A549 (cell line): Measurements from ENCODE around the gene UNC13A. TPM values are rescaled to one million over a fixed set of nuclear protein-coding genes. Genes with fewer than 3 reads are reported as not detected.

ENCODE experiments used
- ATAC-seq, 2 experiments: fragments of 200-7000 bp in 1 of 2; fragments of >200 bp in 1 of 2; cut with Nextera tagmentation in 1 of 2; cut with Tn5 transposase in 1 of 2; 3 replicates each; pipeline versions ENCODE4 v1.8.0 to v1.9.1; 2018 to 2020; ENCODE audit warnings: mild to moderate bottlenecking in 1 of 2, moderate library complexity in 1 of 2
- CTCF ChIA-PET: fragments of 300-600 bp; sonication (Branson Sonifier 250); formaldehyde crosslinking; extraction: SDS; loops from one replicate; lab custom pipeline; 2021; ENCODE audit warnings: antibody characterized with exemption, inconsistent platforms; lab: Yijun Ruan, JAX
- POLR2A ChIA-PET: fragments of 350-600 bp; formaldehyde crosslinking; extraction: SDS; loops from one replicate; lab custom pipeline; 2021; ENCODE audit warnings: antibody characterized with exemption, inconsistent platforms; lab: Yijun Ruan, JAX
- DNase-seq, 2 experiments: peaks; one replicate each; pipeline versions ENCODE4 v3.0.0 to v3.0.0-alpha.2; 2011 to 2016; ENCODE audit warnings: low read depth in 1 of 2, low spot score in 1 of 2
- FAIRE-seq: peaks from 2 replicates; lab custom pipeline; 2011; peaks lifted over from hg19 to GRCh38; lab: Jason Lieb, UNC
- H3K27ac ChIP-seq, 2 experiments: fragments of >200 bp; sonication (Bioruptor Twin); formaldehyde crosslinking; 3 replicates each; pipeline ENCODE4 v1.5.1; 2016 to 2017
- H3K4me1 ChIP-seq: fragments of >200 bp; sonication (Bioruptor Twin); formaldehyde crosslinking; 3 replicates; pipeline ENCODE4 v1.6.1; 2016
- H3K4me2 ChIP-seq: fragments of >200 bp; sonication (Bioruptor Twin); formaldehyde crosslinking; 3 replicates; pipeline ENCODE4 v1.6.1; 2016
- H3K4me3 ChIP-seq: fragments of >200 bp; sonication (Bioruptor Twin); formaldehyde crosslinking; 3 replicates; pipeline ENCODE4 v1.5.1; 2016
- H3K9me3 ChIP-seq: fragments of >200 bp; sonication (Bioruptor Twin); formaldehyde crosslinking; 3 replicates; pipeline ENCODE4 v1.6.1; 2016
- ATOH8 ChIP-seq: fragments of 250-450 bp; sonication (Bioruptor Pico); IDR thresholded peaks from 2 replicates; pipeline ENCODE4 v1.5.0; 2020; ENCODE audit warnings: low read depth, mild to moderate bottlenecking, moderate library complexity
- CBX8 ChIP-seq: fragments of 200-600 bp; sonication (generic); IDR thresholded peaks from 2 replicates; pipeline ENCODE4 v1.6.1; 2016
- CEBPB ChIP-seq, 2 experiments: fragments of >200 bp in 1 of 2; sonication (Bioruptor Twin) in 1 of 2; formaldehyde crosslinking in 1 of 2; IDR thresholded peaks; 2 replicates each; pipeline ENCODE4 v1.6.1; 2012 to 2016
- CHD2 ChIP-seq: fragments of 150-350 bp; IDR thresholded peaks from 2 replicates; pipeline ENCODE4 v1.6.1; 2014; ENCODE audit warnings: low read length; ENCODE audit not compliant: partially characterized antibody
- EP300 ChIP-seq, 2 experiments: fragments of >200 bp; sonication (Bioruptor Twin); formaldehyde crosslinking; IDR thresholded peaks; 2 replicates in 1 of 2; 3 replicates in 1 of 2; pipeline ENCODE4 v1.6.1; 2016 to 2017
- HMGXB4 ChIP-seq: fragments of 250-450 bp; sonication (Bioruptor Pico); IDR thresholded peaks from 2 replicates; pipeline ENCODE4 v1.5.0; 2021; ENCODE audit warnings: mild to moderate bottlenecking, moderate library complexity, borderline replicate concordance
- HOXA7 ChIP-seq: fragments of 250-450 bp; sonication (Bioruptor Pico); IDR thresholded peaks from 2 replicates; pipeline ENCODE4 v1.5.0; 2020; ENCODE audit warnings: mild to moderate bottlenecking, moderate library complexity
- PHF8 ChIP-seq: fragments of 200-600 bp; sonication (generic); IDR thresholded peaks from 2 replicates; pipeline ENCODE4 v1.6.1; 2016; ENCODE audit warnings: low read depth, mild to moderate bottlenecking, antibody characterized with exemption, moderate library complexity, borderline replicate concordance
- POLR2A ChIP-seq: IDR thresholded peaks from 2 replicates; pipeline ENCODE4 v1.6.1; 2012; ENCODE audit warnings: mild to moderate bottlenecking, low read length
- TFCP2L1 ChIP-seq: fragments of 250-450 bp; sonication (Bioruptor Pico); IDR thresholded peaks from 2 replicates; pipeline ENCODE4 v1.5.0; 2021; ENCODE audit warnings: mild to moderate bottlenecking
- ZFP36 ChIP-seq: fragments of 450-650 bp; IDR thresholded peaks from 2 replicates; pipeline ENCODE4 v1.6.1; 2014; ENCODE audit warnings: borderline replicate concordance; ENCODE audit not compliant: partially characterized antibody
- ZNF302 ChIP-seq: fragments of 250-450 bp; sonication (Bioruptor Pico); IDR thresholded peaks from 2 replicates; pipeline ENCODE4 v1.9.0; 2021; ENCODE audit warnings: inconsistent platforms, mild to moderate bottlenecking, moderate library complexity
- ZSCAN20 ChIP-seq: fragments of 250-450 bp; sonication (Bioruptor Pico); IDR thresholded peaks from 2 replicates; pipeline ENCODE4 v1.8.0; 2022; ENCODE audit warnings: mild to moderate bottlenecking, moderate library complexity
- WGBS: methylation state at CpG from one replicate; pipeline ENCODE4 v1.1.6; 2017; ENCODE audit errors: missing lambda C conversion rate; 5-methylcytosine and 5-hydroxymethylcytosine counted together
- polyA plus RNA-seq, 4 experiments: library from polyadenylated mRNA; depleted of rRNA in 3 of 4; stranded (reverse); fragments of >200 nt; fragmentation: RNase III in 1 of 4; extraction: RNeasy Plus Mini Kit Qiagen cat#74134 plus additional on column Dnase treatment in 1 of 4; gene quantifications; 2 replicates in 3 of 4; 3 replicates in 1 of 4; pipeline ENCODE4 v1.2.3, GENCODE V29; 2011 to 2017
- TF ChIP-seq, protein P1 (sequence below): fragments of 450-650 bp; IDR thresholded peaks from 2 replicates; pipeline ENCODE4 v1.6.1; 2014; ENCODE audit warnings: antibody characterized with exemption
- TF ChIP-seq, protein P2 (sequence below): fragments of >200 bp; sonication (Bioruptor Twin); formaldehyde crosslinking; IDR thresholded peaks from 3 replicates; pipeline ENCODE4 v1.5.1; 2016
- TF ChIP-seq, protein P3 (sequence below): IDR thresholded peaks from 2 replicates; pipeline ENCODE4 v1.6.1; 2012

The UNC13A gene
- polyA plus RNA-seq, 2 of the 4 experiments (the other 2 are of a cell fraction) = 3.1 to 4.2 TPM

- Histone ChIP-seq H3K27ac (no peak overlapping the region), H3K9me3 (no peaks in the 10 kb centered on the region), H3K4me3 (no peak overlapping the region), H3K4me1 (peaks cover 13% of the 10 kb centered on the region; the same call in 2 of the 3 replicates), H3K4me2 (no peak overlapping the region)
- ATAC-seq = no peak
- TF ChIP-seq CBX8 = no peak
- TF ChIP-seq, protein P1, sequence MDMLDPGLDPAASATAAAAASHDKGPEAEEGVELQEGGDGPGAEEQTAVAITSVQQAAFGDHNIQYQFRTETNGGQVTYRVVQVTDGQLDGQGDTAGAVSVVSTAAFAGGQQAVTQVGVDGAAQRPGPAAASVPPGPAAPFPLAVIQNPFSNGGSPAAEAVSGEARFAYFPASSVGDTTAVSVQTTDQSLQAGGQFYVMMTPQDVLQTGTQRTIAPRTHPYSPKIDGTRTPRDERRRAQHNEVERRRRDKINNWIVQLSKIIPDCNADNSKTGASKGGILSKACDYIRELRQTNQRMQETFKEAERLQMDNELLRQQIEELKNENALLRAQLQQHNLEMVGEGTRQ = no peak
- no peak for TF ChIP-seq POLR2A
- TF ChIP-seq CHD2 = no peak
- TF ChIP-seq ATOH8 (CRISPR knock-in tag) = no peak
- no peak for TF ChIP-seq PHF8
- TF ChIP-seq, protein P2, sequence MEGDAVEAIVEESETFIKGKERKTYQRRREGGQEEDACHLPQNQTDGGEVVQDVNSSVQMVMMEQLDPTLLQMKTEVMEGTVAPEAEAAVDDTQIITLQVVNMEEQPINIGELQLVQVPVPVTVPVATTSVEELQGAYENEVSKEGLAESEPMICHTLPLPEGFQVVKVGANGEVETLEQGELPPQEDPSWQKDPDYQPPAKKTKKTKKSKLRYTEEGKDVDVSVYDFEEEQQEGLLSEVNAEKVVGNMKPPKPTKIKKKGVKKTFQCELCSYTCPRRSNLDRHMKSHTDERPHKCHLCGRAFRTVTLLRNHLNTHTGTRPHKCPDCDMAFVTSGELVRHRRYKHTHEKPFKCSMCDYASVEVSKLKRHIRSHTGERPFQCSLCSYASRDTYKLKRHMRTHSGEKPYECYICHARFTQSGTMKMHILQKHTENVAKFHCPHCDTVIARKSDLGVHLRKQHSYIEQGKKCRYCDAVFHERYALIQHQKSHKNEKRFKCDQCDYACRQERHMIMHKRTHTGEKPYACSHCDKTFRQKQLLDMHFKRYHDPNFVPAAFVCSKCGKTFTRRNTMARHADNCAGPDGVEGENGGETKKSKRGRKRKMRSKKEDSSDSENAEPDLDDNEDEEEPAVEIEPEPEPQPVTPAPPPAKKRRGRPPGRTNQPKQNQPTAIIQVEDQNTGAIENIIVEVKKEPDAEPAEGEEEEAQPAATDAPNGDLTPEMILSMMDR = no peak
- no peak for TF ChIP-seq CEBPB (IDR thresholded peaks at IDR 0.05)
- no peak for TF ChIP-seq ZSCAN20 (CRISPR knock-in tag)
- TF ChIP-seq HOXA7 (CRISPR knock-in tag) = no peak
- TF ChIP-seq ZNF302 (CRISPR knock-in tag) = no peak
- TF ChIP-seq, protein P3, sequence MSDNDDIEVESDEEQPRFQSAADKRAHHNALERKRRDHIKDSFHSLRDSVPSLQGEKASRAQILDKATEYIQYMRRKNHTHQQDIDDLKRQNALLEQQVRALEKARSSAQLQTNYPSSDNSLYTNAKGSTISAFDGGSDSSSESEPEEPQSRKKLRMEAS = no peak
- 78% methylated on average over 2 of the region's 2 CpGs for WGBS
- POLR2A ChIA-PET = interaction anchor here (0.6 kb wide), 1 partner anchor 10 kb away, joined by 3 read pairs; no protein-coding TSS in a partner anchor
- CTCF ChIA-PET = interaction anchor here (0.6 to 1.0 kb wide), 4 partner anchors 45 to 107 kb away, joined by 3 read pairs; no protein-coding TSS in a partner anchor
- peak in 1 of 2 experiments; percentile 23 for DNase-seq
- no peak for FAIRE-seq
These were observed 11.2 kb downstream of the UNC13A start for GRCh38 chr19:17677002-17677401.

DNA sequence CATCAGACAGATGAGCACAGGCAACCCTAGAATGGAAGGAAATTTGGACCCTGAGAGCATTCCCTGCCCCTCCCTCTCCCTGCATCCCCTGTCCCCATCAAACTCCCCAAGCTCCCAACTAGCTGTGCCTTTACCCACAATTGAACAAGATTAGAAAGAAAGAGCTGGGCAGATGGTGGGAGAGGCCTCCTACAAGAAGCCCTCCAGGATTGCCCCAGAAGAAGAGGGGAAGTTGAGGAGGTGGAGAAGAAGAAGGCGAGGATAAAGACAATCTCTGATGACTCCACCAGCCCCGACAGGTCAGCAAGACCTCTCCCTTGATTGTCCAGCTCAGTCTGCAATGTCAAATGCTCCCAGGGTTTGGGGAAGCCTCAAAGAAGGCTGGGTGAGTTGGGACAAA lies 11.9 kb downstream of the UNC13A start:
- H3K9me3 ChIP-seq = no peaks in the 10 kb centered on the region
- no peak for ATAC-seq
- H3K4me3 ChIP-seq = no peak overlapping the region
- DNase-seq = no peak
- peaks cover 13% of the 10 kb centered on the region; the same call in 2 of the 3 replicates for H3K4me1 ChIP-seq
- ChIA-PET CTCF (no interaction called here), POLR2A (no interaction called here)
- TF ChIP-seq ZNF302 (CRISPR knock-in tag) = no peak
- TF ChIP-seq ZFP36 = peak; percentile 87
- no peak for TF ChIP-seq HMGXB4 (CRISPR knock-in tag)
- TF ChIP-seq TFCP2L1 (CRISPR knock-in tag) = no peak
- TF ChIP-seq EP300 (IDR thresholded peaks at IDR 0.05) = no peak
- no peak for FAIRE-seq
- H3K4me2 ChIP-seq = no peak overlapping the region
- no peak overlapping the region for H3K27ac ChIP-seq
- whole genome bisulfite sequencing = 63% methylated on average over 2 of the region's 2 CpGs
